HG02759 (cell line): Measurements from ENCODE around the gene SPIC.

ENCODE experiments used
- ATAC-seq: cut with Tn5 transposase; IDR thresholded peaks from one replicate; pipeline ENCODE4 v1.9.1; 2021; ENCODE audit warnings: mild to moderate bottlenecking, moderate library complexity; ENCODE audit not compliant: unreplicated experiment

The SPIC gene

DNA sequence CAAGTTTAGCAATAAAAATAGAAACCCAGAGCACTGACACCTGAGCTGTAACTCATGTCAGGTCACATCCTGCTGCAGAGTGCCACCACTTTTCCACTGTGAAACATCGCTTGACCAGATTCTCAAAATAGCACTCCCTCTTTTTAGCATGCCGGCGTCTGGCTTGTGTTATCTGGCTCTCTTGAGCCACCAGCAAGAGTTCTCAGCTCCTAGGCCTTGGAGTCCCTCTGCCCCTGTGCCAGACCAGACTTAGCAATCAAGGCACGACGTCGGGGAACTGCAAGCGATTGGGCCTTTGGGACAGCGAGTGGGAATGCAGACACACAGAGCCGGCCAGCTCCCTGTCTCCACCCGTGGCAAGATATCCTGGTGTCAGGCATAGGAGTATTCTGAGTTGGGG, 52.5 kb downstream of the SPIC start:
- no peak for ATAC-seq

DNA sequence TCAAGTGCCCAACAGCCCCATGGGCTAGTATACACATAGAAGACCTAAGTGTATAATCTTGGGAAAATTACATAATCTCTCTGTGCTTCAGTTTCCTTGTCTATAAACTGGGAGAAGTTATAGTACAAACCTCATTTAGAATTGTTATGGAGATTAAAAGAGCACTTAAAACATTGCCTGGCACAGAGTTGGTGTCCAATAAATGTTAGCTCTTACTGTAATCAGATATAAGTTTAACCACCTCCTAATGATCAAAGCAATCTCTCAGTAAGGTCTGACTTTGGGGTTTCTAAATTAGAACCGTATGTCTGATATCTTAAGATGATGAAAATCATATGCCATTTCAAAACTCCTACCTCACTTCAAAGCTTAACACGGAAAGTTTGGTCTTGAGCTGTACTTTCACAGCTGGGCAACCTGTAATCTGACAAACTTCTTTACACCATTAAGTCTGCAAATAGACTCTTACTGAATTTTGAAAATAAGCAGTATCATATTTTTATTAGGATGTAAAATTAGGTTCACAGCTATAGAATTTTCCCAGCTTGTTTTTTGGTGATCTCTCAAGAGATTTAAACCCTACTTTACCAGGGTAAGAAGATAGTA, 61.0 kb downstream of the SPIC start:
- ATAC-seq = no peak
